Activated naive CD8-positive, alpha-beta T cell treated with anti-CD3 and anti-CD28 coated beads, Interleukin-2, amount 10 ng/mL, durations not matched to agents 7 days and 5 days (primary cell): Measurements from ENCODE around the gene DNAJC2. TPM values are rescaled to one million over a fixed set of nuclear protein-coding genes. Genes with fewer than 3 reads are reported as not detected.

ENCODE experiments used
- ATAC-seq: fragments of 150-1000 bp; cut with Tn5 transposase; one replicate; pipeline ENCODE4 v1.10.0; 2021; ENCODE audit warnings: low read depth, moderate library complexity
- POLR2A ChIA-PET: fragments of 350-600 bp; sonication (Branson Sonifier 250); formaldehyde crosslinking; loops from one replicate; lab custom pipeline; 2021; ENCODE audit warnings: antibody characterized with exemption; lab: Charles Lee
- DNase-seq: peaks from one replicate; pipeline ENCODE4 v3.0.0; 2021
- H3K27ac Mint-ChIP-seq: one replicate; pipeline ENCODE4 v1.8.0; 2022; ENCODE audit warnings: mild to moderate bottlenecking, mixed read lengths
- H3K27me3 Mint-ChIP-seq: one replicate; pipeline ENCODE4 v1.8.0; 2022; ENCODE audit warnings: mild to moderate bottlenecking, moderate library complexity, mixed read lengths
- H3K36me3 Mint-ChIP-seq: one replicate; pipeline ENCODE4 v1.8.0; 2021; ENCODE audit warnings: mild to moderate bottlenecking, mixed read lengths
- H3K4me1 Mint-ChIP-seq: one replicate; pipeline ENCODE4 v1.8.0; 2021; ENCODE audit warnings: mixed read lengths
- H3K4me3 Mint-ChIP-seq: one replicate; pipeline ENCODE4 v1.8.0; 2022; ENCODE audit warnings: mild to moderate bottlenecking, moderate library complexity, mixed read lengths
- H3K9me3 Mint-ChIP-seq: one replicate; pipeline ENCODE4 v1.8.0; 2021; ENCODE audit warnings: mixed read lengths
- total RNA-seq, 2 experiments: library from RNA; stranded (reverse); gene quantifications; one replicate each; pipeline ENCODE4 v1.2.3, GENCODE V29; 2021

Gene DNAJC2, protein sequence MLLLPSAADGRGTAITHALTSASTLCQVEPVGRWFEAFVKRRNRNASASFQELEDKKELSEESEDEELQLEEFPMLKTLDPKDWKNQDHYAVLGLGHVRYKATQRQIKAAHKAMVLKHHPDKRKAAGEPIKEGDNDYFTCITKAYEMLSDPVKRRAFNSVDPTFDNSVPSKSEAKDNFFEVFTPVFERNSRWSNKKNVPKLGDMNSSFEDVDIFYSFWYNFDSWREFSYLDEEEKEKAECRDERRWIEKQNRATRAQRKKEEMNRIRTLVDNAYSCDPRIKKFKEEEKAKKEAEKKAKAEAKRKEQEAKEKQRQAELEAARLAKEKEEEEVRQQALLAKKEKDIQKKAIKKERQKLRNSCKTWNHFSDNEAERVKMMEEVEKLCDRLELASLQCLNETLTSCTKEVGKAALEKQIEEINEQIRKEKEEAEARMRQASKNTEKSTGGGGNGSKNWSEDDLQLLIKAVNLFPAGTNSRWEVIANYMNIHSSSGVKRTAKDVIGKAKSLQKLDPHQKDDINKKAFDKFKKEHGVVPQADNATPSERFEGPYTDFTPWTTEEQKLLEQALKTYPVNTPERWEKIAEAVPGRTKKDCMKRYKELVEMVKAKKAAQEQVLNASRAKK
- 10 to 100 TPM; 26.4 to 27.7 TPM for total RNA-seq

GRCh38 chr7:103344453-103345149 is at the start of gene DNAJC2:
TSS of gene DNAJC2 (minus strand) at chr7:103344767. CDS start at chr7:103344622, 145 bp downstream.
- DNase-seq = peak; percentile 80
- Mint-ChIP-seq H3K4me1 (peaks cover 46% of the 10 kb centered on the region), H3K36me3 (peaks cover 19% of the 10 kb centered on the region), H3K27me3 (no peaks in the 10 kb centered on the region), H3K4me3 (peak within 1 kb of the TSS; percentile 99), H3K27ac (peak within 1 kb of the TSS; percentile 99), H3K9me3 (no peaks in the 10 kb centered on the region)
- peak; percentile 86 for ATAC-seq
- POLR2A ChIA-PET = no interaction called here

GRCh38 chr7:103391976-103392375 is 47.4 kb upstream of the DNAJC2 start:
- H3K4me1 Mint-ChIP-seq = no peaks in the 10 kb centered on the region
- POLR2A ChIA-PET = no interaction called here

GRCh38 chr7:103391150-103391549 is 46.6 kb upstream of the DNAJC2 start:
- ATAC-seq (no peak), DNase-seq (no peak)
- H3K27ac Mint-ChIP-seq = no peak overlapping the region
- no peaks in the 10 kb centered on the region for H3K9me3 Mint-ChIP-seq
- no peaks in the 10 kb centered on the region for H3K36me3 Mint-ChIP-seq
- POLR2A ChIA-PET = no interaction called here
- no peaks in the 10 kb centered on the region for H3K4me1 Mint-ChIP-seq
- no peak overlapping the region for H3K4me3 Mint-ChIP-seq
- peaks cover 11% of the 10 kb centered on the region for H3K27me3 Mint-ChIP-seq

More at GRCh38 chr7:103391976-103392375, 47.4 kb upstream of the DNAJC2 start:
- no peak for DNase-seq
- no peak overlapping the region for H3K4me3 Mint-ChIP-seq
- ATAC-seq = no peak
- H3K36me3 Mint-ChIP-seq = no peaks in the 10 kb centered on the region
- peaks cover 11% of the 10 kb centered on the region for H3K27me3 Mint-ChIP-seq
- H3K27ac Mint-ChIP-seq = no peak overlapping the region
- H3K9me3 Mint-ChIP-seq = no peaks in the 10 kb centered on the region

DNA sequence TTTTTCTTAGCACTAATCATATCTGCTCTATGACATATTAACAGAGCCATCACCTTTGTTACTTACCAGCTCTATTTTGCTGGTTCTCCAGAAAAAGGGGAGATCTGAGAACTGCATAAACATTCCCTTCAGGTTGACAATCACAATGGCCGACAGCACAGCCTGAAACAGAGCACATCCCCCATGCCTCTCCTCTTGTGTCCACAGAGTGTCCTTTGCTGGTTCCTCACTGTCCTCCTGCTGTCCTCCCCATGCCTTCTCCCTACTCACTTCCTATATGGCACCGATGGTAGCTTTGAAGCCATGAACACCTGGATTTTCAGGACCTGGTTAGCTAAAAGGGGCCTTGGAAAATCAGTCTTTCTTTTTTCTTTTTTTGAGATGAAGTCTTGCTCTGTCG is 44.7 kb upstream of the DNAJC2 start:
- Mint-ChIP-seq H3K4me3 (no peak overlapping the region), H3K36me3 (no peaks in the 10 kb centered on the region), H3K27ac (no peak overlapping the region), H3K4me1 (no peaks in the 10 kb centered on the region), H3K27me3 (peaks cover 11% of the 10 kb centered on the region), H3K9me3 (no peaks in the 10 kb centered on the region)
- POLR2A ChIA-PET = no interaction called here
- no peak for DNase-seq
- no peak for ATAC-seq

DNA sequence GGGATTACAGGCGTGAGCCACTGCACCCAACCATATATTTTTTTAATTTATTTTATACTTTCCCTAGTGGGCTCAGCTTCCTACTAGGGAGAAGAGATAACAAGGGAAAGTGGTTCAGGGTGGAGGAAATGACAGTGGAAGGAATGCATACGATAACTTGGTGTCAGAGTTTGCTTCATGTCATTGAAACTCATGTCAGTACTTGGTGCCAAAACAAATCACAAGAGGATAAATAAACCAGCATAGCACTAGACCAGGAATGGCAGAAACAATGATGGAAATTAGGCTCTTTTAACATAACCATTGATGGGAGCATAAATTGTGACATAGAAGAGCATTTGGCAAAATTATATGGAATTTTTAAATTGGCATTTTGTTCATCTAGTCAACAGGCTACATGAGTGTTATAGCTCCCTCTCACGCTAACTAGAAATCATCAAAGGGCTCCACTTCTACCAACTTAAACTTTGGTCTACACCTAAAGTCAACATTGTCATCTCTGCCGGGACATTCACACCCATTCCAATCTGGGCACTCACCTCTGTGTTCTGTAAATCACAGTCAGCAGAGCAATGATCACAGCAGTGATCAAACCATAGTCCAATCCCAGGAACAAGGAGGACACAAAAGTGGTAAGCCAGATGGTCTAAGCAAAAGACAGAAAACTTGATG is 44.0 kb upstream of the DNAJC2 start:
- H3K9me3 Mint-ChIP-seq = no peaks in the 10 kb centered on the region
- H3K36me3 Mint-ChIP-seq = no peaks in the 10 kb centered on the region
- no peak for ATAC-seq
- no peak overlapping the region for H3K27ac Mint-ChIP-seq
- no peaks in the 10 kb centered on the region for H3K4me1 Mint-ChIP-seq
- H3K27me3 Mint-ChIP-seq = peaks cover 11% of the 10 kb centered on the region
- no peak overlapping the region for H3K4me3 Mint-ChIP-seq
- POLR2A ChIA-PET = no interaction called here
- no peak for DNase-seq

GRCh38 chr7:103387242-103387641 is 42.7 kb upstream of the DNAJC2 start:
- H3K4me3 Mint-ChIP-seq = no peak overlapping the region
- POLR2A ChIA-PET = no interaction called here

DNA sequence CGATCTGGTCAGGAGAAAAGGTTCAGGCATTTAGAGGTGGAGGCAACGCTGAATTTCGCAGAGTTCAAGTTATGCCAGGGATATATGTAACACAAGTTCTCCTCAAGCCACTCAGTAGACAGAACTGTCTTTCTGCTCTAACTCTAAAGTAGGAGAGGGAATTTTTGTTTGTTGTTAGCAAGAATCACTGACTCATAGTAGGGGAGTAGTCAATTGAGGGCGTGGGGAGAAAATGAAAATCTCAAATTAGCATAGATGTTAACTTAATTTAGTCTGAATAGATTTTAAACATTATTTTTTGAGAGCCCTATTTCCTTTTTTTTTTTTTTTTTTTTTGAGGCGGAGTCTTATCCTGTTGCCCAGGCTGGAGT is 37.5 kb upstream of the DNAJC2 start:
- no peaks in the 10 kb centered on the region for H3K36me3 Mint-ChIP-seq
- POLR2A ChIA-PET = no interaction called here
- H3K27ac Mint-ChIP-seq = no peak overlapping the region
- DNase-seq (no peak), ATAC-seq (no peak)
- peaks cover 14% of the 10 kb centered on the region for H3K27me3 Mint-ChIP-seq
- H3K9me3 Mint-ChIP-seq = no peaks in the 10 kb centered on the region
- H3K4me3 Mint-ChIP-seq = no peak overlapping the region
- no peaks in the 10 kb centered on the region for H3K4me1 Mint-ChIP-seq

More at GRCh38 chr7:103387242-103387641, 42.7 kb upstream of the DNAJC2 start:
- Mint-ChIP-seq H3K9me3 (no peaks in the 10 kb centered on the region), H3K4me1 (no peaks in the 10 kb centered on the region), H3K27ac (no peak overlapping the region), H3K27me3 (peaks cover 11% of the 10 kb centered on the region), H3K36me3 (no peaks in the 10 kb centered on the region)
- ATAC-seq (no peak), DNase-seq (no peak)

- POLR2A ChIA-PET = no interaction called here
- no peak for ATAC-seq
- H3K27me3 Mint-ChIP-seq = peaks cover 14% of the 10 kb centered on the region
- no peak overlapping the region for H3K27ac Mint-ChIP-seq
- no peaks in the 10 kb centered on the region for H3K9me3 Mint-ChIP-seq
- no peaks in the 10 kb centered on the region for H3K4me1 Mint-ChIP-seq
- DNase-seq = no peak
- no peaks in the 10 kb centered on the region for H3K36me3 Mint-ChIP-seq
- H3K4me3 Mint-ChIP-seq = no peak overlapping the region
Measured at GRCh38 chr7:103381280-103382031, 36.9 kb upstream of the DNAJC2 start.

DNA sequence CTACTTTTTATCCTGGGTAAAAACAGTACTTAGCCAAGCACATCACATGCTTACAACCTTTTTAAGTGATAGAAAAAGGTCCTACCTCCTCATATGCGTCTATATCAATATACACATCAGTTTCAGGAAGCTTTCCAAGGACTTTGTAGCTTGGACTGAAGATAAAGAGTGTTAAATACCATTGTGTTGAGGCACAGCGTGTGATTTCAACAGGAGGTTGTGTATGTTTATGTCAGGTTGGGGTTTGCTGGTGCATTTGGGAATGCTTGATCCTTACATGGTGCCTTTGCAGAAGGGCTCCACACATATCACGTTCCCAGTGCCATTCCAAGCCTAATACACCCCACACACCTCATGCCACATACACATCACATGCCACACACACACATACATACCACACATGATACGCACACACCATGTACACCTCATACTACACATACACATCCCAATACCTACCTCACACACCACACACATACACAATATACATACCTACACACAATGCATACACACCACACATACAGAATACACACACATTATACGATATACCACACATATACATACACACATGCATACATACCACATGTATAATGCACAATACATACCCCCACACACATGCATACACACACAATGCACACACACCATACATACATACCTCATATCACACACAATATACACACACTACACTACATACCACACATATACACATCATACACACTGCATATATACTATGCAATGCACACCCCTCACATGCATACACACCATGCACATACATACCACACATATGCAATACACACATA is 36.0 kb upstream of the DNAJC2 start:
- Mint-ChIP-seq H3K4me1 (no peaks in the 10 kb centered on the region), H3K27ac (no peak overlapping the region), H3K36me3 (no peaks in the 10 kb centered on the region), H3K4me3 (no peak overlapping the region), H3K9me3 (no peaks in the 10 kb centered on the region), H3K27me3 (peaks cover 14% of the 10 kb centered on the region)
- POLR2A ChIA-PET = no interaction called here
- DNase-seq (no peak), ATAC-seq (no peak)

DNA sequence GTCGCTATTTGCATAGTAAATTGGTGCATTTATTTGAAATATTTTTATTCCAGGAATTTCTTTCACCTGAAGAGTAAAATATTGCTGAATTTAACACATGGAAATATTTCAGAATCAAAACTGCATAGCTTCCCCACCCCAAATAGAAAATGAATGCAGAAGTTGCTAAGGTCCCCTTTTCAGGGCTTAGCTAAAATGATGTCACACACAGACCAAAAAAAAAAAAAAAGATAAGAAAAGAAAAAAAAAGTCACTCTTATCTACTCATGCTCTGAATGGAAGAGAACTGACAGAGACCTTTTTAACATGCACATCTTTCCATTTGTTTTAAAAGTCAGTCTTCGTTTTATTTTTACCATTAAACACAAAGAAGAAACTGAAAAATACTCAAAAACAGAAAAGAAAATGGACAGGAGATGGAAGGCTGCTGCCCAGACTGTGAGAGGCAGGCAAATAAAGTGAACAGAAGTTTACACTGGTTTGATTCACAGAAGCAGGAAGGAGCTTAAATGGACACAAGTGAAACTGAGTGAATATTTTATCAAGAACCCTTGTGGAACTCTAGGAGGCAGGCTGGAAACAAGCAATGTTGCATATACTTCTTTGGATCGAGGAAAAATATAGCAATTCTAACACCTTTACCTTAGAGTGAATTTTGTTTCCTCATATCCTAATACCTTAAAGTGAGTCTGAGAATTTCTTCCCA is 34.9 kb upstream of the DNAJC2 start:
- POLR2A ChIA-PET = no interaction called here
- Mint-ChIP-seq H3K27me3 (peaks cover 14% of the 10 kb centered on the region), H3K9me3 (no peaks in the 10 kb centered on the region), H3K4me1 (no peaks in the 10 kb centered on the region), H3K36me3 (no peaks in the 10 kb centered on the region), H3K4me3 (no peak overlapping the region), H3K27ac (no peak overlapping the region)
- ATAC-seq (no peak), DNase-seq (no peak)

DNA sequence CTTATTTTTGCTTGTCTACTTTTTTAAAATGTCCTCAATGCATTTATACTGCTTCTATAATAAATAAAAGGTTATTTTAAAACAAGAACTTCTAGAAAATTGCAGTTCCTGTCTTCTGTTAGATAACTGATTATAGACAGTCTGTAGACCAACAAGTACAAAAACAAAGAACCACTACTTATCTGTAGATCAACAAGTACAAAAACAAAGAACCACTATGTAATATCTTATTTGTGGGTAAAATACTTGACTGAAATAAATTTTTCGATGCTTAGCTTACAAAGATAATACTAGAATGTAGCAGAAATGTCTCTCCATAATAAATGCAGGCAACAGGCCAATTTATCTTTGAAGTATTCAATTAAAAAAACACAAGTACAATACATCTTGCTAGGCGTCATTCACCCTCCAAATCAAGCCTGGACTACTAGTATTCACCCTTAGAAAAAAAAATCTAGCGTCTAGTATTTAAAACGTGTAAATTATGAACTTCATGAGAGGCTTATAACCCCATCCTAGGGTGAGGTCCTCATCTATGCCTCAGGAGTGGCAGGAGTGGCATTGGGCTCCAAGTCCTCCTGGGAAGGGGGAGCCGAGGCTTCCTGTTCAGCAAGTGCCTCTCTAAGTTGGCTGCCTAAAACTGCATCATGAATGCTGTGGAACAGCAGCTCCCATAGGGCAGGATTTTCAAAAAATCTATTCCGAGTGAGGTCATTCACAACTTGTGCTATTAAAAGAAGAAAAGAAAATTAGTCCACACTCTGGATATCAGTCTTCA is 29.5 kb upstream of the DNAJC2 start:
- H3K4me1 Mint-ChIP-seq = no peaks in the 10 kb centered on the region
- DNase-seq = no peak
- H3K9me3 Mint-ChIP-seq = no peaks in the 10 kb centered on the region
- no peak overlapping the region for H3K27ac Mint-ChIP-seq
- POLR2A ChIA-PET = no interaction called here
- no peak overlapping the region for H3K4me3 Mint-ChIP-seq
- no peak for ATAC-seq
- peaks cover 8% of the 10 kb centered on the region for H3K27me3 Mint-ChIP-seq
- peaks cover 3% of the 10 kb centered on the region for H3K36me3 Mint-ChIP-seq
